Measurements from ENCODE around the gene PICALM. TPM values are rescaled to one million over a fixed set of nuclear protein-coding genes. Genes with fewer than 3 reads are reported as not detected.

Gene PICALM
- total and polyA plus RNA-seq, 9 of the 15 experiments (the other 6 are each of a cell fraction or from before 2014, with no cell fraction given) = 41.3 to 990 (median 309) TPM

- H4K20me1 ChIP-seq (replicated peaks; ENCODE audit: control insufficient read depth, insufficient read depth, low read length) = no peaks in the 10 kb centered on the region
- H3K27ac ChIP-seq (ENCODE audit: extremely low read depth, low read depth, low read length) = no peak overlapping the region
- H3K9me1 ChIP-seq (ENCODE audit: control insufficient read depth, insufficient read depth, low read length) = no peaks in the 10 kb centered on the region
- no peaks in the 10 kb centered on the region; the same call in 2 of the 3 replicates for H3K36me3 ChIP-seq (ENCODE audit: control insufficient read depth, insufficient read depth, low read length)
- no peak for DNase-seq (ENCODE audit: extremely low read depth in 1 of 4, low spot score in 3 of 4)
- no peak overlapping the region for H3K4me2 ChIP-seq (ENCODE audit: insufficient read depth, low read length)
- H3K27me3 ChIP-seq (ENCODE audit: control insufficient read depth in 2 of 2, insufficient read depth in 2 of 2, low read length in 2 of 2) = no peaks in the 10 kb centered on the region
- H3K79me2 ChIP-seq (ENCODE audit: control insufficient read depth, insufficient read depth, low read length) = no peaks in the 10 kb centered on the region
- H3K4me1 ChIP-seq (replicated peaks in 1 of 2; ENCODE audit: control insufficient read depth in 2 of 2, insufficient read depth in 2 of 2, low read length in 2 of 2) = no peaks in the 10 kb centered on the region; a peak in 1 of 5 replicates
- no peak overlapping the region for H3K9ac ChIP-seq (ENCODE audit: insufficient read depth in 1 of 2, low read depth in 2 of 2, low read length in 2 of 2)
- BruUV-seq (replicated peaks) = no TSS peak
- intact Hi-C loops (cut with micrococcal nuclease) = no loop called here
- CTCF ChIA-PET (ENCODE audit: low intra/inter-chr PET ratio) = no interaction called here
- H3K9me3 ChIP-seq (replicated peaks; ENCODE audit: control insufficient read depth, insufficient read depth, low read depth, low read length) = no peaks in the 10 kb centered on the region
- no peak for FAIRE-seq
- in situ Hi-C loops (cut with MboI) = no loop called here
- H3K4me3 ChIP-seq = no peak overlapping the region
- TF ChIP-seq ZNF766 (CRISPR knock-in tag; conservative IDR thresholded peaks at IDR 0.05) (0 out of 2 replicates have a peak, but pooled peaks have one; percentile 41), RNF219 (CRISPR knock-in tag; IDR thresholded peaks at IDR 0.05) (no peak), FOXP1 (CRISPR knock-in tag; IDR thresholded peaks at IDR 0.05) (no peak), CTBP1 (IDR thresholded peaks at IDR 0.05; ENCODE audit: borderline replicate concordance) (no peak), ZFP91 (CRISPR knock-in tag; IDR thresholded peaks at IDR 0.05) (no peak)
- POLR2A ChIA-PET = interaction anchor here (0.8 to 1.1 kb wide), 2 partner anchors 10 to 277 kb away, joined by 4 to 5 read pairs; no protein-coding TSS in a partner anchor
- ATAC-seq = no peak
- H2AFZ ChIP-seq (ENCODE audit: low read depth, low read length) = no peak overlapping the region
Observed at GRCh38 chr11:85945788-85946187, 123.1 kb downstream of the PICALM start.

Measured in K562 (cell line).